Chondrocyte (in vitro differentiated cells): ENCODE results near the gene CD200R1. TPM values are rescaled to one million over a fixed set of nuclear protein-coding genes. Genes with fewer than 3 reads are reported as not detected.

Experiments used
- DNase-seq: peaks from one replicate; pipeline ENCODE4 v3.0.0; 2021; ENCODE audit warnings: mixed read lengths, low spot score
- H3K27ac Mint-ChIP-seq: one replicate; pipeline ENCODE4 v1.8.0; 2021; ENCODE audit warnings: mild to moderate bottlenecking, moderate library complexity, mixed read lengths; ENCODE audit not compliant: unreplicated experiment
- H3K27me3 Mint-ChIP-seq: 2 replicates; pipeline ENCODE4 v1.8.0; 2021; ENCODE audit warnings: low read depth, mixed read lengths
- H3K36me3 Mint-ChIP-seq: 2 replicates; pipeline ENCODE4 v1.8.0; 2021; ENCODE audit warnings: low read depth, mixed read lengths
- H3K4me1 Mint-ChIP-seq: 2 replicates; pipeline ENCODE4 v1.8.0; 2021; ENCODE audit warnings: low read depth, mild to moderate bottlenecking, mixed read lengths
- H3K4me3 Mint-ChIP-seq: one replicate; pipeline ENCODE4 v1.8.0; 2021; ENCODE audit warnings: mild to moderate bottlenecking, moderate library complexity, mixed read lengths; ENCODE audit not compliant: unreplicated experiment
- H3K9me3 Mint-ChIP-seq: 2 replicates; pipeline ENCODE4 v1.8.0; 2021; ENCODE audit warnings: low read depth, mixed read lengths
- CTCF ChIP-seq: fragments of 200-600 bp; sonication (generic); IDR thresholded peaks from 2 replicates; pipeline ENCODE4 v1.5.0; 2021; ENCODE audit warnings: antibody characterized with exemption, mild to moderate bottlenecking, moderate library complexity
- total RNA-seq: library from RNA; stranded (reverse); gene quantifications from 3 replicates; pipeline ENCODE4 v1.2.1, GENCODE V29; 2021

Gene CD200R1
- total RNA-seq, 1 donor from 2014 or later: not detected

DNA sequence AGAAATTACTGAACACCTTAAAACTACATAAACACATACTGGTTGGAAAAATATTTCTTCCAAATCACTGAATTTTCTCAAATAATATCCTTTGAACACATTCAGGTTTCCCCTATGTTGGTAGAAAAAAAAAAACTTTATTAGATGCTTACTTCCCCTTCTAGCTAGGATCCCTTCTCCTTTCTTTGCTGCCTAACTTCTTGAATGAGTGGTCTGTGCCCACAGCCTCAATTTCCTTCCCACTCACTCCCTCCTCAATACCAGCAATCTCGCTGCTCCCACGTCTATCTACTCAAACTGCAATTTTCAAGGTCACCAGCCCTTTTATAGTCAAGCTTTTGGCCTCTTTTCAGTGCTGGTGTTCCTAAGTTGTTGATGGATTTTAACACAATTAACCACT lies 8.3 kb downstream of the CD200R1 start:
- peaks cover 9% of the 10 kb centered on the region for H3K9me3 Mint-ChIP-seq
- DNase-seq: no peak
- TF ChIP-seq CTCF: no peak
- no peak overlapping the region for H3K27ac Mint-ChIP-seq
- no peaks in the 10 kb centered on the region for H3K4me1 Mint-ChIP-seq
- peaks cover 34% of the 10 kb centered on the region for H3K27me3 Mint-ChIP-seq
- no peak overlapping the region for H3K4me3 Mint-ChIP-seq
- H3K36me3 Mint-ChIP-seq: peaks cover 4% of the 10 kb centered on the region

DNA sequence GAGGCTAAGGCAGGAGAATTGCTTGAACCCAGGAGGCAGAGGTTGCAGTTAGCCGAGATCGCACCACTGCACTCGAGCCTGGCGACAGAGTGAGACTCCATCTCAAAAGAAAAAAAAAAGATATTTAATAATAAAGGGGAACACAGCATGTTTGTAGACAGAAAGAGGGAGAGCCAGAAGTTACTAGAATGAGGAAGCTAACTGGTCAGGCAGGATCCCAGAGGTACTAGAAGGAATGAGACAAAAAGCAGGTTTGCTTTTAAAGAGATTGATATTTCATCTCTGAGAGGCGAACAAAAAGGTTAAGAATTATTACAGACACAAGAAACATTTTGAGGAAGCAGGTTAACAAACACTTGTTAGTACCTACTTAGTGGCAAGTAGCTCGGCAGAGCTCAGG lies 9.2 kb downstream of the CD200R1 start:
- no peak for DNase-seq
- no peak for TF ChIP-seq CTCF
- Mint-ChIP-seq H3K27ac (no peak overlapping the region), H3K9me3 (peaks cover 10% of the 10 kb centered on the region), H3K4me1 (no peaks in the 10 kb centered on the region), H3K4me3 (no peak overlapping the region), H3K36me3 (peaks cover 4% of the 10 kb centered on the region), H3K27me3 (peaks cover 31% of the 10 kb centered on the region)

DNA sequence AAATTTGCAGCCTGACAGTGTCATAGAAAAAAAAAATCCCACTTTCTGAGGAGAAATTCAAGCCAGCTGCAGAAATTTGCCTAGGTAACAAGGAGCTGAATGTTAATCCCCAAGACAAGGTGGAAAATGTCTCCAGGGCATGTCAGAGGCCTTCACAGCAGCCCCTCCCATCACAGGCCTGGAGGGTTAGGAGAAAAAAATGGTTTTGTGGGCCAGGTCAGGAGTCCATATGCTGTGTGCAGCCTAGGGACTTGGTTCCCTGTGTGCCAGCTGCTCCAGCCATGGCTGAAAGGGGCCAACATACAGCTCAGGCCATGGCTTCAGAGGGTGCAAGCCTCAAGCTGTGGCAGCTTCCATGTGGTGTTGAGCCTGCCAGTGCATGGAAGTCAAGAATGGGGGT lies 11.2 kb downstream of the CD200R1 start:
- no peak for DNase-seq
- Mint-ChIP-seq H3K4me1 (no peaks in the 10 kb centered on the region), H3K9me3 (peaks cover 10% of the 10 kb centered on the region), H3K27ac (no peak overlapping the region), H3K4me3 (no peak overlapping the region), H3K27me3 (peaks cover 37% of the 10 kb centered on the region), H3K36me3 (peaks cover 4% of the 10 kb centered on the region)
- no peak for TF ChIP-seq CTCF

DNA sequence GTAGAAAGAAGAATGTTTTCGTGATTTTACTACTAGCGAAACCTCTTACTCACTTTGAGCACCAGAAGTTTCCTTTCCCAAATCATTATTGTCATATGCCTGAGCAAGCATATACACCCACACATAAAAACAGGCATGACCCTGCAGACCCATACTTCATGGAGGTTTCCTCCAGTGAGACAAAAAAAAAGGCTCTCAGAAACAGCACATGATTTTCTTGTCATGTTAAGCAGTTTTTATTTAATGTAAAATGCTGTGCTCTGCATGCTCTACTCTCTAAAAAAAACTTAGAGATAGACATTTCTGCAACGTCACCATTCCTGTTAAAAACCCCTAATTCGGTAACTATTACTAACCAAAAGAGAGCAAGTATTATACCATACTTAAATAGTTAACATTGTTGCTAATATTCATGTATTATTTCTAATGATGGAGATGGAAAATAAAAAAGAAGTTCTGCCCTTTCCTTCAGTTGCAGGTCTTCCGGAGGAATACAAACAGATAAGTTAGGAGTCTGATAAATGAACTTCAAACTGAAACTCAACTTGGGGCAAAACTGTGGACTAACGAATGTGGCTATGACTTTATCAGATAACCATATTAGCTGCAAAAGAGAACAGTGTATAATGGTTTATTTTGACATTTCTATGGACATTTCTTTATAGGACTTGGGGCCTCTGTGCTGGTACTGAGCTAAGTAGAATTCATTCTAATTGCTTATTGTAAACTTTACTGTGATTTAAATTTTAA lies 15.9 kb downstream of the CD200R1 start:
- peaks cover 10% of the 10 kb centered on the region for H3K36me3 Mint-ChIP-seq
- peaks cover 19% of the 10 kb centered on the region for H3K27me3 Mint-ChIP-seq

GRCh38 chr3:112956351-112956750 lies 18.6 kb downstream of the CD200R1 start:
- H3K4me1 Mint-ChIP-seq: no peaks in the 10 kb centered on the region
- no peak overlapping the region for H3K27ac Mint-ChIP-seq
- DNase-seq: no peak
- TF ChIP-seq CTCF: no peak
- H3K9me3 Mint-ChIP-seq: peaks cover 31% of the 10 kb centered on the region
- no peak overlapping the region for H3K4me3 Mint-ChIP-seq
- peaks cover 19% of the 10 kb centered on the region for H3K27me3 Mint-ChIP-seq
- H3K36me3 Mint-ChIP-seq: peaks cover 6% of the 10 kb centered on the region

More for the DNA sequence above, 15.9 kb downstream of the CD200R1 start:
- peaks cover 29% of the 10 kb centered on the region for H3K9me3 Mint-ChIP-seq
- H3K4me3 Mint-ChIP-seq: no peak overlapping the region
- no peak overlapping the region for H3K27ac Mint-ChIP-seq
- no peak for TF ChIP-seq CTCF
- no peaks in the 10 kb centered on the region for H3K4me1 Mint-ChIP-seq
- DNase-seq: no peak
